GM21381 (cell line): Measurements from ENCODE around the gene ACSL4.

Source experiments
- ATAC-seq: cut with Tn5 transposase; IDR thresholded peaks from one replicate; pipeline ENCODE4 v1.9.1; 2021; ENCODE audit warnings: mild to moderate bottlenecking, moderate library complexity; ENCODE audit not compliant: unreplicated experiment

Gene ACSL4

GRCh38 chrX:109622270-109622669 is 110.8 kb downstream of the ACSL4 start:
- ATAC-seq = no peak

DNA sequence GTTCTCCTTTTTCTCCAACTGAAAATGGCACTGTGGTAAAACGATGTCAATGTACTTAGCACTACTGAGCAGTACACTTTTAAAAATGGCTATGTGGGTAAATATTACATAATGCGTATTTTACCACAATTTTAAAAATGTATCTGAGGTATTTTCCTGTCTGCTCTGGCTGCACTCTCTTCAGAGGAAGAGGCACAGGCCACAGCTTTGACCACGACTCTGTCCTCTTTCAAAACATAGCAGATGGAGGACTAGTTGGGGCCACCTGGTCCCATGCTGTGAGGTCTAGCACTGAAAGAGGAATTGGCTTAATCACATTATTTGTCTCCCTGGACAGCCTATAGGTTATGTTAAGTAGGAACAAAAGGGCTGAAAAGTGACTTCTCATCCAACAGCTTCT is 113.3 kb downstream of the ACSL4 start:
- ATAC-seq = no peak

GRCh38 chrX:109614951-109615350 is 118.1 kb downstream of the ACSL4 start:
- no peak for ATAC-seq

- ATAC-seq = no peak
These were observed 131.6 kb downstream of the ACSL4 start for GRCh38 chrX:109601486-109601885.

GRCh38 chrX:109600237-109600651 is 132.8 kb downstream of the ACSL4 start:
- no peak for ATAC-seq

DNA sequence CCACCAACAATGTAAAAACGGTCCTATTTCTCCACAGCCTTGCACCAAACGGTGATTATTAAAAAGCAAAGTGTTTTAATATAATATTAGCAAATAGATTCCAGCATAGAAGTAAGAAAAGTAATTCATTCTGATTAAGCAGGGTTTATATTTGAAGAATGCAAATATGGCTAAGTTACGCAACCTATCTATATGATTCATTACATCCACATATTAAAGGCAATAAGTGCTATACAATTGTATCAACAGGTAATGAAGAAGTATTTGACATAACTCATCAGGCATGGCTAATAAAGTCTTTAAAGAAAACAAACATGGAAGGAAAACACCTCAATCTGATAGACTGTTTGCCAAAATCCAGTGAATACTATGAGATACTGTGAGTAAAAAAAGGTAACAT is 137.0 kb downstream of the ACSL4 start:
- no peak for ATAC-seq
